Suprapubic skin (tissue), 3 donors: ENCODE data around the gene TP73.

Source experiments
- EP300 ChIP-seq: sonication (generic); formaldehyde crosslinking; IDR thresholded peaks from one replicate; pipeline ENCODE4 v1.6.1; 2017; ENCODE audit warnings: antibody characterized with exemption
- POLR2A ChIP-seq, 2 donors: fragments of 450-650 bp; IDR thresholded peaks; one replicate each; pipeline ENCODE4 v1.6.1; 2017; ENCODE audit warnings: antibody characterized with exemption in 2 of 2, mild to moderate bottlenecking in 2 of 2, moderate library complexity in 2 of 2
- TF ChIP-seq, protein P1 (sequence below), 2 donors: fragments of 200-600 bp in 1 of 2; fragments of 450-650 bp in 1 of 2; sonication (generic) in 1 of 2; IDR thresholded peaks; one replicate each; pipeline ENCODE4 v1.5.1; 2016 to 2019; ENCODE audit warnings: antibody characterized with exemption in 2 of 2, mild to moderate bottlenecking in 1 of 2, moderate library complexity in 1 of 2

DNA sequence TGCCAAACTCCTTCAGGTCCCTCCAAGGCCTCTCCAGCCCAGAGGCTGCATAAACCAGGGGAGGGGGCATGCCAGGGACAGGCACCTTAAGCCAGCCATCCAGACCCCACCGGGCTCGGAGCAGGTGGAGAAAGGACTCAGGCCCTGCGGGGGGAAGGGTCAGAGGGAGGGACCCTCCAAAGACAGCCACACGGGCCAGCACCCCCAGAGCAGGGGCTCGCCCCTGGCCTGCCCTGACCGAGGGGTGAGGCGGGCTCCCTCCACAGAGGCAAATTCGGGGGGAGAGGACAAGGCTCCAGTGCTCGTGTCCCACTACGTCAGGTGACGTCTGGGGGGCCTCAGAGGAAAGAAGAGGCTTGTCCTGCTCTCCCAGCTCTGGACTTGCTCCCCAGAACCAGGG lies 49.2 kb upstream of the TP73 start:
- TF ChIP-seq POLR2A (IDR thresholded peaks at IDR 0.05) = no peak
- TF ChIP-seq, protein P1, sequence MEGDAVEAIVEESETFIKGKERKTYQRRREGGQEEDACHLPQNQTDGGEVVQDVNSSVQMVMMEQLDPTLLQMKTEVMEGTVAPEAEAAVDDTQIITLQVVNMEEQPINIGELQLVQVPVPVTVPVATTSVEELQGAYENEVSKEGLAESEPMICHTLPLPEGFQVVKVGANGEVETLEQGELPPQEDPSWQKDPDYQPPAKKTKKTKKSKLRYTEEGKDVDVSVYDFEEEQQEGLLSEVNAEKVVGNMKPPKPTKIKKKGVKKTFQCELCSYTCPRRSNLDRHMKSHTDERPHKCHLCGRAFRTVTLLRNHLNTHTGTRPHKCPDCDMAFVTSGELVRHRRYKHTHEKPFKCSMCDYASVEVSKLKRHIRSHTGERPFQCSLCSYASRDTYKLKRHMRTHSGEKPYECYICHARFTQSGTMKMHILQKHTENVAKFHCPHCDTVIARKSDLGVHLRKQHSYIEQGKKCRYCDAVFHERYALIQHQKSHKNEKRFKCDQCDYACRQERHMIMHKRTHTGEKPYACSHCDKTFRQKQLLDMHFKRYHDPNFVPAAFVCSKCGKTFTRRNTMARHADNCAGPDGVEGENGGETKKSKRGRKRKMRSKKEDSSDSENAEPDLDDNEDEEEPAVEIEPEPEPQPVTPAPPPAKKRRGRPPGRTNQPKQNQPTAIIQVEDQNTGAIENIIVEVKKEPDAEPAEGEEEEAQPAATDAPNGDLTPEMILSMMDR (IDR thresholded peaks at IDR 0.05) = no peak
- TF ChIP-seq EP300 = no peak
